SK-N-SH (cell line): ENCODE measurements around the gene SNX24. TPM values are rescaled to one million over a fixed set of nuclear protein-coding genes. Genes with fewer than 3 reads are reported as not detected.

Source experiments
- CTCF ChIA-PET: fragments of 300-600, 350-600 bp; formaldehyde crosslinking; extraction: SDS; loops from one replicate; lab custom pipeline; 2021; lab: Yijun Ruan, JAX
- POLR2A ChIA-PET: fragments of 350-600 bp; sonication (Branson Sonifier 250); formaldehyde crosslinking; extraction: SDS; loops from one replicate; lab custom pipeline; 2020; ENCODE audit warnings: antibody characterized with exemption, inconsistent platforms; lab: Yijun Ruan, JAX
- DNase-seq: peaks from one replicate; pipeline ENCODE4 v3.0.0; 2012
- H2AFZ ChIP-seq: fragments of 200-600 bp; sonication (generic); 2 replicates; pipeline ENCODE4 v1.8.1; 2016; ENCODE audit warnings: antibody characterized with exemption, mild to moderate bottlenecking, low read depth
- H3F3A ChIP-seq: fragments of 200-600 bp; sonication (generic); replicated peaks from 2 replicates; pipeline ENCODE3; 2016; ENCODE audit warnings: antibody characterized with exemption, mild to moderate bottlenecking; ENCODE audit not compliant: insufficient read depth
- H3K27ac ChIP-seq, 2 experiments: fragments of 200-500 bp in 1 of 2; fragments of 200-600 bp in 1 of 2; sonication (Bioruptor generic) in 1 of 2; sonication (generic), shearing (Covaris generic) in 1 of 2; 2 replicates each; pipeline versions ENCODE4 v1.5.1 to v1.6.1; 2014 to 2016; ENCODE audit warnings: low read depth in 2 of 2, inconsistent platforms in 1 of 2, low read length in 1 of 2, mild to moderate bottlenecking in 1 of 2, mixed read lengths in 1 of 2
- H3K27me3 ChIP-seq: fragments of 200-600 bp; sonication (generic), shearing (Covaris generic); 2 replicates; pipeline ENCODE4 v1.6.1; 2016; ENCODE audit warnings: mixed run types; ENCODE audit not compliant: insufficient read depth
- H3K36me3 ChIP-seq, 2 experiments: fragments of 200-500 bp in 1 of 2; fragments of 200-600 bp in 1 of 2; sonication (Bioruptor generic) in 1 of 2; sonication (generic) in 1 of 2; replicated peaks in 1 of 2; 2 replicates each; pipeline versions ENCODE3 to v1.5.1; 2014 to 2016; ENCODE audit warnings: low read length in 1 of 2, mild to moderate bottlenecking in 1 of 2; ENCODE audit not compliant: insufficient read depth in 2 of 2, control insufficient read depth in 1 of 2
- H3K4me1 ChIP-seq, 2 experiments: fragments of 200-500 bp in 1 of 2; fragments of 200-600 bp in 1 of 2; sonication (Bioruptor generic) in 1 of 2; sonication (generic), shearing (Covaris generic) in 1 of 2; 2 replicates each; pipeline versions ENCODE4 v1.5.1 to v1.6.1; 2014 to 2016; ENCODE audit warnings: low read depth in 1 of 2, low read length in 1 of 2, mixed run types in 1 of 2; ENCODE audit not compliant: insufficient read depth in 2 of 2, control insufficient read depth in 1 of 2
- H3K4me2 ChIP-seq: fragments of 200-600 bp; sonication (generic), shearing (Covaris generic); 2 replicates; pipeline ENCODE4 v1.6.1; 2017; ENCODE audit warnings: mixed run types
- H3K4me3 ChIP-seq, 2 experiments: fragments of 200-500 bp in 1 of 2; fragments of 200-600 bp in 1 of 2; sonication (Bioruptor generic) in 1 of 2; sonication (generic), shearing (Covaris generic) in 1 of 2; 2 replicates each; pipeline versions ENCODE4 v1.5.1 to v1.8.1; 2014 to 2016; ENCODE audit warnings: low read depth in 2 of 2, inconsistent platforms in 1 of 2, low read length in 1 of 2, mild to moderate bottlenecking in 1 of 2, mixed read lengths in 1 of 2, moderate library complexity in 1 of 2
- H3K79me2 ChIP-seq: fragments of 200-600 bp; sonication (generic); 2 replicates; pipeline ENCODE4 v1.8.1; 2017; ENCODE audit warnings: mild to moderate bottlenecking; ENCODE audit not compliant: insufficient read depth
- H3K9ac ChIP-seq: fragments of 200-600 bp; sonication (generic); 2 replicates; pipeline ENCODE4 v1.6.1; 2017; ENCODE audit warnings: mixed run types
- H3K9me2 ChIP-seq: fragments of 200-600 bp; sonication (generic); 2 replicates; pipeline ENCODE4 v1.6.1; 2017; ENCODE audit warnings: mixed run types
- H3K9me3 ChIP-seq: fragments of 200-600 bp; sonication (generic); 2 replicates; pipeline ENCODE4 v1.6.1; 2017; ENCODE audit warnings: mixed run types, mild to moderate bottlenecking, moderate library complexity
- H4K20me1 ChIP-seq: fragments of 200-600 bp; sonication (generic); 2 replicates; pipeline ENCODE4 v1.6.1; 2017; ENCODE audit warnings: mild to moderate bottlenecking, mixed run types; ENCODE audit not compliant: insufficient read depth
- ELF1 ChIP-seq: IDR thresholded peaks from 2 replicates; pipeline ENCODE4 v1.4.0; 2012
- FOSL2 ChIP-seq: IDR thresholded peaks from 2 replicates; pipeline ENCODE4 v1.4.0; 2012; ENCODE audit warnings: low read depth, mild to moderate bottlenecking, moderate library complexity, borderline replicate concordance
- FOXJ3 ChIP-seq: sonication (generic); formaldehyde crosslinking; IDR thresholded peaks from 2 replicates; pipeline ENCODE4 v1.5.1; 2020; ENCODE audit warnings: mild to moderate bottlenecking, missing genetic modification reagents
- FOXM1 ChIP-seq: IDR thresholded peaks from 2 replicates; pipeline ENCODE4 v1.4.0; 2012; ENCODE audit warnings: low read depth, mild to moderate bottlenecking
- JUND ChIP-seq: IDR thresholded peaks from 2 replicates; pipeline ENCODE4 v1.4.0; 2012
- MXI1 ChIP-seq: IDR thresholded peaks from 2 replicates; pipeline ENCODE4 v1.6.1; 2012; ENCODE audit warnings: mild to moderate bottlenecking, low read depth, low read length, improper control_type of control experiment
- NFIC ChIP-seq: IDR thresholded peaks from 2 replicates; pipeline ENCODE4 v1.4.0; 2012; ENCODE audit warnings: borderline replicate concordance
- NRF1 ChIP-seq: IDR thresholded peaks from 2 replicates; pipeline ENCODE4 v1.6.1; 2012; ENCODE audit warnings: low read depth, mild to moderate bottlenecking, low read length
- POLR2AphosphoS5 ChIP-seq: IDR thresholded peaks from 2 replicates; pipeline ENCODE4 v1.6.1; 2012; ENCODE audit warnings: low read depth, low read length
- RAD21 ChIP-seq: IDR thresholded peaks from 2 replicates; pipeline ENCODE4 v1.6.1; 2012; ENCODE audit warnings: mild to moderate bottlenecking, low read length
- RCOR1 ChIP-seq: fragments of 150-350 bp; IDR thresholded peaks from 2 replicates; pipeline ENCODE4 v1.6.1; 2017; ENCODE audit warnings: antibody characterized with exemption, low read length
- TAF1 ChIP-seq: IDR thresholded peaks from 2 replicates; pipeline ENCODE4 v1.6.1; 2012; ENCODE audit warnings: low read depth, mild to moderate bottlenecking, low read length, moderate library complexity, borderline replicate concordance
- TEAD4 ChIP-seq: IDR thresholded peaks from 2 replicates; pipeline ENCODE4 v1.4.0; 2012; ENCODE audit warnings: mild to moderate bottlenecking, borderline replicate concordance; ENCODE audit not compliant: insufficient read depth
- YY1 ChIP-seq: IDR thresholded peaks from 2 replicates; pipeline ENCODE4 v1.4.0; 2012; ENCODE audit warnings: low read depth, mild to moderate bottlenecking
- WGBS: methylation state at CpG from one replicate; pipeline ENCODE4 v1.1.6; 2017; ENCODE audit warnings: low lambda C conversion rate; 5-methylcytosine and 5-hydroxymethylcytosine counted together
- polyA plus RNA-seq, 3 experiments: library from polyadenylated mRNA; depleted of rRNA; stranded (reverse); fragments of >200 nt; gene quantifications; 2 replicates each; pipeline ENCODE4 v1.2.3, GENCODE V29; 2012
- TF ChIP-seq, protein P1 (sequence below): IDR thresholded peaks from 2 replicates; pipeline ENCODE4 v1.4.0; 2012; ENCODE audit warnings: low read depth, borderline replicate concordance
- TF ChIP-seq, protein P2 (sequence below): fragments of 150-350 bp; IDR thresholded peaks from 2 replicates; pipeline ENCODE4 v1.6.1; 2016; ENCODE audit warnings: mild to moderate bottlenecking, low read depth, low read length
- TF ChIP-seq, protein P3 (sequence below): IDR thresholded peaks from 2 replicates; pipeline ENCODE4 v1.6.1; 2012; ENCODE audit warnings: mild to moderate bottlenecking, low read depth, low read length, moderate library complexity
- TF ChIP-seq, protein P4 (sequence below): IDR thresholded peaks from 2 replicates; pipeline ENCODE4 v1.4.0; 2012; ENCODE audit warnings: low read depth, borderline replicate concordance

SNX24 gene
- polyA plus RNA-seq, 1 of the 3 experiments (the other 2 are of a cell fraction) = 8.2 TPM

DNA sequence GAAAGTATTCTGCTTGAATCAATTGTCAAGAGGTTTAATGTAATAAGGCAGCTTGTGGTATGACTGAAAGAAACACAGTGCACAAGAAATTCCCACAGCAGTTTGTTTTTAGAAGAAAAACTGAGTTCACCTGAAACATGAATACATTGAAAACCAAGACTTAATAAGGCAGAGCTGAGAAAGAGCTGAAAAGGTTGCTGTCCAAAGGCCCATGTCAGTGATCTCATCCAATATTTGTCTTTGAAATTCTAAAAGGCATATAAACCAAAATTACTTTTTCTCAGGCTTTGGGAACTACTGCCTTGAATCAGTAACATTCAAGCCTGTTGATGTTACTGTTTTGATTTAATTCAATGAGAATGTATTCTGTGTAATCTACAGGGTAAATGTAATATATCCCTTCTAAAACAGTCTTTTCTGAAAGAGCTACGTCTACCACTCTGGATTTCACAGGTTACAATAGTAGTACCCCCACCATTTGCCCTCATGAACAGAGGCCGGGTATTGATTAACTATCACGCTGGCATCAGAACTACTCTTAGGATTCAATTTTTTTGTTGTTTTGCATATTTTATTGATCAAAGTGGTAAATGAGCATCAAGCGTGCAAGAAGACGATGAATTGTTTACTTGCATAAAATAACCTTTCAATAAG is 133.4 kb downstream of the SNX24 start (continued):
- TF ChIP-seq NRF1 (no peak), TAF1 (no peak)

DNA sequence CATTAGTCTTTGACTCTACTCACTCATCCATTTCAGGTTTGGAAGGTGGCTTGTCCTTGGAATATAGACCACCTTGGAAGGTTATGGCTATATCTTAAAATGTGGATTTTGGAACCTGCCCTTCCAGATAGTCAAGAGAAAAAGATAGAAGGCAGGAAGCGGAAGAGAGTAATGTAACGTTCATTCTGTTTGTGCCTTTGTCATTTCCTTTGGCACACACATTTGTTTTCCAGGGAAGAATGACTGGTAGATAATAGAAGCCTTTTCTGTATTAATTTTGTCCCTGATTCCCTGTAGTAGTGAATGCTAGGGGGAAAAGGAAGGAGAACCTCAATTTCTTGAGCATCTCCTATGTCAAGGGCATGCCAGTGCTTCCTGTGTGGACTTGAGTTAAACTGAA is 136.4 kb downstream of the SNX24 start:
- H3K9me3 ChIP-seq = no peaks in the 10 kb centered on the region
- POLR2A ChIA-PET = no interaction called here
- H3K36me3 ChIP-seq = no peaks in the 10 kb centered on the region
- H3F3A ChIP-seq = no peaks in the 10 kb centered on the region
- CTCF ChIA-PET = interaction anchor here (0.9 kb wide), 1 partner anchor 10 kb away, joined by 4 read pairs; no protein-coding TSS in a partner anchor
- H3K79me2 ChIP-seq = no peaks in the 10 kb centered on the region
- no peaks in the 10 kb centered on the region for H3K27me3 ChIP-seq
- H4K20me1 ChIP-seq = no peaks in the 10 kb centered on the region
- H3K9me2 ChIP-seq = no peaks in the 10 kb centered on the region
- no peaks in the 10 kb centered on the region for H3K4me1 ChIP-seq
- H3K27ac ChIP-seq = no peak overlapping the region
- no peak overlapping the region for H3K4me3 ChIP-seq
- H3K4me2 ChIP-seq = no peak overlapping the region
- WGBS = 95% methylated on average over 2 of the region's 2 CpGs
- no peak overlapping the region for H2AFZ ChIP-seq
- H3K9ac ChIP-seq = no peak overlapping the region
- TF ChIP-seq RAD21 (no peak), ELF1 (no peak), RCOR1 (no peak), JUND (no peak), YY1 (no peak), TAF1 (no peak), MXI1 (no peak), POLR2AphosphoS5 (no peak), FOXM1 (no peak)
- TF ChIP-seq, protein P1, sequence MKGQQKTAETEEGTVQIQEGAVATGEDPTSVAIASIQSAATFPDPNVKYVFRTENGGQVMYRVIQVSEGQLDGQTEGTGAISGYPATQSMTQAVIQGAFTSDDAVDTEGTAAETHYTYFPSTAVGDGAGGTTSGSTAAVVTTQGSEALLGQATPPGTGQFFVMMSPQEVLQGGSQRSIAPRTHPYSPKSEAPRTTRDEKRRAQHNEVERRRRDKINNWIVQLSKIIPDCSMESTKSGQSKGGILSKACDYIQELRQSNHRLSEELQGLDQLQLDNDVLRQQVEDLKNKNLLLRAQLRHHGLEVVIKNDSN = no peak
- TF ChIP-seq, protein P2, sequence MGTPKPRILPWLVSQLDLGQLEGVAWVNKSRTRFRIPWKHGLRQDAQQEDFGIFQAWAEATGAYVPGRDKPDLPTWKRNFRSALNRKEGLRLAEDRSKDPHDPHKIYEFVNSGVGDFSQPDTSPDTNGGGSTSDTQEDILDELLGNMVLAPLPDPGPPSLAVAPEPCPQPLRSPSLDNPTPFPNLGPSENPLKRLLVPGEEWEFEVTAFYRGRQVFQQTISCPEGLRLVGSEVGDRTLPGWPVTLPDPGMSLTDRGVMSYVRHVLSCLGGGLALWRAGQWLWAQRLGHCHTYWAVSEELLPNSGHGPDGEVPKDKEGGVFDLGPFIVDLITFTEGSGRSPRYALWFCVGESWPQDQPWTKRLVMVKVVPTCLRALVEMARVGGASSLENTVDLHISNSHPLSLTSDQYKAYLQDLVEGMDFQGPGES = no peak
- no peak for DNase-seq

DNA sequence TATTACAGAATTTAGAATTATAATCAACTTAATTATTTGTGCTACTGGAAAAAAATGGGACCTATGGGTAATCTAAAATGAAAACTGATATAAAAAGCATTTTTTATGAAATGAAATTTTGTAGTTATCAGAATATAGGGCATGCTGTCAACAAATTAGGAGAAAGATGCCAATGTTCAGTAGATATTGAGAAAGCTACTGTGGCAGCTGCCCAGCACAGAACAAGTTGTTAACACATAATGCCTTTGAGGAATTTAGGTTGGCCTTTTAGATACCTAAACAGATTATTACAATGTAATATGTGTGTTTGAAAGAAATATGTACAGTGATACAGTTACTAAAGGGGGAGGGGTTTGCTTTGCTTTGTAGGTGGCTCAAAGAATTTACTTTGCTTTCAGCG is 137.0 kb downstream of the SNX24 start:
- no peaks in the 10 kb centered on the region for H3K9me2 ChIP-seq
- H3K9me3 ChIP-seq = no peaks in the 10 kb centered on the region
- no peaks in the 10 kb centered on the region for H3K4me1 ChIP-seq
- no peaks in the 10 kb centered on the region for H3K27me3 ChIP-seq
- no peak overlapping the region for H3K4me3 ChIP-seq
- CTCF ChIA-PET = interaction anchor here (0.9 kb wide), 1 partner anchor 11 kb away, joined by 4 read pairs; no protein-coding TSS in a partner anchor
- H3K27ac ChIP-seq = no peak overlapping the region
- H3K79me2 ChIP-seq = no peaks in the 10 kb centered on the region
- H3K4me2 ChIP-seq = no peak overlapping the region
- POLR2A ChIA-PET = no interaction called here
- no peak overlapping the region for H2AFZ ChIP-seq
- H3K9ac ChIP-seq = no peak overlapping the region
- WGBS = 33% methylated on average over 1 of the region's 1 CpG
- H3K36me3 ChIP-seq = no peaks in the 10 kb centered on the region
- DNase-seq = no peak
- H3F3A ChIP-seq = no peaks in the 10 kb centered on the region
- no peaks in the 10 kb centered on the region for H4K20me1 ChIP-seq
- no peak for TF ChIP-seq TEAD4
- TF ChIP-seq FOSL2 = no peak
- no peak for TF ChIP-seq POLR2AphosphoS5
- TF ChIP-seq, protein P3, sequence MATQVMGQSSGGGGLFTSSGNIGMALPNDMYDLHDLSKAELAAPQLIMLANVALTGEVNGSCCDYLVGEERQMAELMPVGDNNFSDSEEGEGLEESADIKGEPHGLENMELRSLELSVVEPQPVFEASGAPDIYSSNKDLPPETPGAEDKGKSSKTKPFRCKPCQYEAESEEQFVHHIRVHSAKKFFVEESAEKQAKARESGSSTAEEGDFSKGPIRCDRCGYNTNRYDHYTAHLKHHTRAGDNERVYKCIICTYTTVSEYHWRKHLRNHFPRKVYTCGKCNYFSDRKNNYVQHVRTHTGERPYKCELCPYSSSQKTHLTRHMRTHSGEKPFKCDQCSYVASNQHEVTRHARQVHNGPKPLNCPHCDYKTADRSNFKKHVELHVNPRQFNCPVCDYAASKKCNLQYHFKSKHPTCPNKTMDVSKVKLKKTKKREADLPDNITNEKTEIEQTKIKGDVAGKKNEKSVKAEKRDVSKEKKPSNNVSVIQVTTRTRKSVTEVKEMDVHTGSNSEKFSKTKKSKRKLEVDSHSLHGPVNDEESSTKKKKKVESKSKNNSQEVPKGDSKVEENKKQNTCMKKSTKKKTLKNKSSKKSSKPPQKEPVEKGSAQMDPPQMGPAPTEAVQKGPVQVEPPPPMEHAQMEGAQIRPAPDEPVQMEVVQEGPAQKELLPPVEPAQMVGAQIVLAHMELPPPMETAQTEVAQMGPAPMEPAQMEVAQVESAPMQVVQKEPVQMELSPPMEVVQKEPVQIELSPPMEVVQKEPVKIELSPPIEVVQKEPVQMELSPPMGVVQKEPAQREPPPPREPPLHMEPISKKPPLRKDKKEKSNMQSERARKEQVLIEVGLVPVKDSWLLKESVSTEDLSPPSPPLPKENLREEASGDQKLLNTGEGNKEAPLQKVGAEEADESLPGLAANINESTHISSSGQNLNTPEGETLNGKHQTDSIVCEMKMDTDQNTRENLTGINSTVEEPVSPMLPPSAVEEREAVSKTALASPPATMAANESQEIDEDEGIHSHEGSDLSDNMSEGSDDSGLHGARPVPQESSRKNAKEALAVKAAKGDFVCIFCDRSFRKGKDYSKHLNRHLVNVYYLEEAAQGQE = no peak
- TF ChIP-seq NFIC = no peak
- TF ChIP-seq, protein P4, sequence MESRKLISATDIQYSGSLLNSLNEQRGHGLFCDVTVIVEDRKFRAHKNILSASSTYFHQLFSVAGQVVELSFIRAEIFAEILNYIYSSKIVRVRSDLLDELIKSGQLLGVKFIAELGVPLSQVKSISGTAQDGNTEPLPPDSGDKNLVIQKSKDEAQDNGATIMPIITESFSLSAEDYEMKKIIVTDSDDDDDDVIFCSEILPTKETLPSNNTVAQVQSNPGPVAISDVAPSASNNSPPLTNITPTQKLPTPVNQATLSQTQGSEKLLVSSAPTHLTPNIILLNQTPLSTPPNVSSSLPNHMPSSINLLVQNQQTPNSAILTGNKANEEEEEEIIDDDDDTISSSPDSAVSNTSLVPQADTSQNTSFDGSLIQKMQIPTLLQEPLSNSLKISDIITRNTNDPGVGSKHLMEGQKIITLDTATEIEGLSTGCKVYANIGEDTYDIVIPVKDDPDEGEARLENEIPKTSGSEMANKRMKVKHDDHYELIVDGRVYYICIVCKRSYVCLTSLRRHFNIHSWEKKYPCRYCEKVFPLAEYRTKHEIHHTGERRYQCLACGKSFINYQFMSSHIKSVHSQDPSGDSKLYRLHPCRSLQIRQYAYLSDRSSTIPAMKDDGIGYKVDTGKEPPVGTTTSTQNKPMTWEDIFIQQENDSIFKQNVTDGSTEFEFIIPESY = no peak
- no peak for TF ChIP-seq NRF1
- TF ChIP-seq FOXJ3 (CRISPR knock-in tag) = no peak
- no peak for TF ChIP-seq TAF1
- no peak for TF ChIP-seq RAD21
